Measurements from ENCODE around the gene STARD5. TPM values are rescaled to one million over a fixed set of nuclear protein-coding genes. Genes with fewer than 3 reads are reported as not detected.

Gene STARD5
- total and polyA plus RNA-seq, 9 of the 15 experiments (the other 6 are each of a cell fraction or from before 2014, with no cell fraction given) = 1.7 to 5.7 (median 2.2) TPM

DNA sequence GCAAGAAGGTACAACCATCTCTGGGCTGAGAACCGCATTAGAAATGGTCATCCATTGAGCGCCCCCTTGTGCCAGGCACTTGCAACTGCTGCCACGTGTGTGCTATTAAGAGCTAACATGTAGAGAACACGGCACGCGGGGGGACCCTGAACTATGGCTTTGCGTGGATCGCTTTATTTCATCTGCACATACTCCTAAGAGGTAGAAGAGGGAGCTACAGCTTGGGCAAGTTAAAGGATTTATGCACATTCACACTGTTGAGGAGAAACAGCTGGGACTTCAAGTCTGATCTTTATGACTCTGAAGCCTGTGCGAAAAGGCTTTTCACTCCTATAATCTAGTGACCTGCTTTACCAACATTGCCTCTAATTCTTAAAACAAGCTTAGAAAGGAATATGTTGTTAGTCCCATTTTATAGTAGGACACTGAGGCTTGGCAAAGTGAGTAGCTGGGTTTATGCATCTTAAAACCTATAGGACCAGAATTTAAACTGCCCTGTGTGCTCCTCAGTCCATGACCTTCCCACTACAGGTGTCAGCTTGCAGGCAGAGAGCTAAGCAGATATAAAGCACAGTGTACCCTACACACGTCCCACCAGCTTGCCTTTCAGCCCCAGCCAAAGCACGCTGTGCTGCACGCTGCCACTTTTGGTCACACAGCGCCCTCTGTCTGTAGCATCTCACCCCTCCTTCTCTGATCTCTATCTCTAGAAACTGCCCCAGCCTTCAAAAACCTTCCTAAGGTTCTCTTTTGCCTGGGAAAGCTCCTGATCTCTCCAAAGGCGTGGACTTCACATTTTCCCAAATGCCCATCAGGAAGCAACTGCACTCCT is 57.8 kb downstream of the STARD5 start (continued):
- TF ChIP-seq, protein P1, sequence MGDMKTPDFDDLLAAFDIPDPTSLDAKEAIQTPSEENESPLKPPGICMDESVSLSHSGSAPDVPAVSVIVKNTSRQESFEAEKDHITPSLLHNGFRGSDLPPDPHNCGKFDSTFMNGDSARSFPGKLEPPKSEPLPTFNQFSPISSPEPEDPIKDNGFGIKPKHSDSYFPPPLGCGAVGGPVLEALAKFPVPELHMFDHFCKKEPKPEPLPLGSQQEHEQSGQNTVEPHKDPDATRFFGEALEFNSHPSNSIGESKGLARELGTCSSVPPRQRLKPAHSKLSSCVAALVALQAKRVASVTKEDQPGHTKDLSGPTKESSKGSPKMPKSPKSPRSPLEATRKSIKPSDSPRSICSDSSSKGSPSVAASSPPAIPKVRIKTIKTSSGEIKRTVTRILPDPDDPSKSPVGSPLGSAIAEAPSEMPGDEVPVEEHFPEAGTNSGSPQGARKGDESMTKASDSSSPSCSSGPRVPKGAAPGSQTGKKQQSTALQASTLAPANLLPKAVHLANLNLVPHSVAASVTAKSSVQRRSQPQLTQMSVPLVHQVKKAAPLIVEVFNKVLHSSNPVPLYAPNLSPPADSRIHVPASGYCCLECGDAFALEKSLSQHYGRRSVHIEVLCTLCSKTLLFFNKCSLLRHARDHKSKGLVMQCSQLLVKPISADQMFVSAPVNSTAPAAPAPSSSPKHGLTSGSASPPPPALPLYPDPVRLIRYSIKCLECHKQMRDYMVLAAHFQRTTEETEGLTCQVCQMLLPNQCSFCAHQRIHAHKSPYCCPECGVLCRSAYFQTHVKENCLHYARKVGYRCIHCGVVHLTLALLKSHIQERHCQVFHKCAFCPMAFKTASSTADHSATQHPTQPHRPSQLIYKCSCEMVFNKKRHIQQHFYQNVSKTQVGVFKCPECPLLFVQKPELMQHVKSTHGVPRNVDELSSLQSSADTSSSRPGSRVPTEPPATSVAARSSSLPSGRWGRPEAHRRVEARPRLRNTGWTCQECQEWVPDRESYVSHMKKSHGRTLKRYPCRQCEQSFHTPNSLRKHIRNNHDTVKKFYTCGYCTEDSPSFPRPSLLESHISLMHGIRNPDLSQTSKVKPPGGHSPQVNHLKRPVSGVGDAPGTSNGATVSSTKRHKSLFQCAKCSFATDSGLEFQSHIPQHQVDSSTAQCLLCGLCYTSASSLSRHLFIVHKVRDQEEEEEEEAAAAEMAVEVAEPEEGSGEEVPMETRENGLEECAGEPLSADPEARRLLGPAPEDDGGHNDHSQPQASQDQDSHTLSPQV (IDR thresholded peaks at IDR 0.05) = peak; percentile 53
- TF ChIP-seq, protein P2, sequence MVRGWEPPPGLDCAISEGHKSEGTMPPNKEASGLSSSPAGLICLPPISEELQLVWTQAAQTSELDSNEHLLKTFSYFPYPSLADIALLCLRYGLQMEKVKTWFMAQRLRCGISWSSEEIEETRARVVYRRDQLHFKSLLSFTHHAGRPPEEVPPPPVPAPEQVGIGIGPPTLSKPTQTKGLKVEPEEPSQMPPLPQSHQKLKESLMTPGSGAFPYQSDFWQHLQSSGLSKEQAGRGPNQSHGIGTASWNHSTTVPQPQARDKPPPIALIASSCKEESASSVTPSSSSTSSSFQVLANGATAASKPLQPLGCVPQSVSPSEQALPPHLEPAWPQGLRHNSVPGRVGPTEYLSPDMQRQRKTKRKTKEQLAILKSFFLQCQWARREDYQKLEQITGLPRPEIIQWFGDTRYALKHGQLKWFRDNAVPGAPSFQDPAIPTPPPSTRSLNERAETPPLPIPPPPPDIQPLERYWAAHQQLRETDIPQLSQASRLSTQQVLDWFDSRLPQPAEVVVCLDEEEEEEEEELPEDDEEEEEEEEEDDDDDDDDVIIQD (CRISPR knock-in tag; IDR thresholded peaks at IDR 0.05) = no peak
- TF ChIP-seq MXI1 (IDR thresholded peaks at IDR 0.05; ENCODE audit: low read depth, low read length) = peak; percentile 36; the same call in 1 of the 2 replicates
- no peak for TF ChIP-seq ZNF431 (CRISPR knock-in tag; IDR thresholded peaks at IDR 0.05)
- no peak for TF ChIP-seq ETV1 (tag; conservative IDR thresholded peaks at IDR 0.05; ENCODE audit: low read depth)
- TF ChIP-seq ZNF239 (CRISPR knock-in tag; IDR thresholded peaks at IDR 0.05) = no peak
- TF ChIP-seq TBP (optimal IDR thresholded peaks at IDR 0.05; ENCODE audit: low read depth, low read length) = peak; percentile 48
- TF ChIP-seq ZNF778 (CRISPR knock-in tag; IDR thresholded peaks at IDR 0.05) = no peak
- no peak for TF ChIP-seq SUPT5H (IDR thresholded peaks at IDR 0.05)
- no peak for TF ChIP-seq ZNF253 (CRISPR knock-in tag; conservative IDR thresholded peaks at IDR 0.05)
- TF ChIP-seq, protein P3, sequence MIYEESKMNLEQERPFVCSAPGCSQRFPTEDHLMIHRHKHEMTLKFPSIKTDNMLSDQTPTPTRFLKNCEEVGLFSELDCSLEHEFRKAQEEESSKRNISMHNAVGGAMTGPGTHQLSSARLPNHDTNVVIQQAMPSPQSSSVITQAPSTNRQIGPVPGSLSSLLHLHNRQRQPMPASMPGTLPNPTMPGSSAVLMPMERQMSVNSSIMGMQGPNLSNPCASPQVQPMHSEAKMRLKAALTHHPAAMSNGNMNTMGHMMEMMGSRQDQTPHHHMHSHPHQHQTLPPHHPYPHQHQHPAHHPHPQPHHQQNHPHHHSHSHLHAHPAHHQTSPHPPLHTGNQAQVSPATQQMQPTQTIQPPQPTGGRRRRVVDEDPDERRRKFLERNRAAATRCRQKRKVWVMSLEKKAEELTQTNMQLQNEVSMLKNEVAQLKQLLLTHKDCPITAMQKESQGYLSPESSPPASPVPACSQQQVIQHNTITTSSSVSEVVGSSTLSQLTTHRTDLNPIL (CRISPR knock-in tag; IDR thresholded peaks at IDR 0.05) = no peak
- TF ChIP-seq, protein P4, sequence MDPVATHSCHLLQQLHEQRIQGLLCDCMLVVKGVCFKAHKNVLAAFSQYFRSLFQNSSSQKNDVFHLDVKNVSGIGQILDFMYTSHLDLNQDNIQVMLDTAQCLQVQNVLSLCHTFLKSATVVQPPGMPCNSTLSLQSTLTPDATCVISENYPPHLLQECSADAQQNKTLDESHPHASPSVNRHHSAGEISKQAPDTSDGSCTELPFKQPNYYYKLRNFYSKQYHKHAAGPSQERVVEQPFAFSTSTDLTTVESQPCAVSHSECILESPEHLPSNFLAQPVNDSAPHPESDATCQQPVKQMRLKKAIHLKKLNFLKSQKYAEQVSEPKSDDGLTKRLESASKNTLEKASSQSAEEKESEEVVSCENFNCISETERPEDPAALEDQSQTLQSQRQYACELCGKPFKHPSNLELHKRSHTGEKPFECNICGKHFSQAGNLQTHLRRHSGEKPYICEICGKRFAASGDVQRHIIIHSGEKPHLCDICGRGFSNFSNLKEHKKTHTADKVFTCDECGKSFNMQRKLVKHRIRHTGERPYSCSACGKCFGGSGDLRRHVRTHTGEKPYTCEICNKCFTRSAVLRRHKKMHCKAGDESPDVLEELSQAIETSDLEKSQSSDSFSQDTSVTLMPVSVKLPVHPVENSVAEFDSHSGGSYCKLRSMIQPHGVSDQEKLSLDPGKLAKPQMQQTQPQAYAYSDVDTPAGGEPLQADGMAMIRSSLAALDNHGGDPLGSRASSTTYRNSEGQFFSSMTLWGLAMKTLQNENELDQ (CRISPR knock-in tag; IDR thresholded peaks at IDR 0.05; ENCODE audit: borderline replicate concordance) = no peak
- peak; percentile 94; the same call in 1 of the 2 replicates for TF ChIP-seq STAG1 (CRISPR knock-in tag; IDR thresholded peaks at IDR 0.05; ENCODE audit: borderline replicate concordance)
- TF ChIP-seq, protein P5, sequence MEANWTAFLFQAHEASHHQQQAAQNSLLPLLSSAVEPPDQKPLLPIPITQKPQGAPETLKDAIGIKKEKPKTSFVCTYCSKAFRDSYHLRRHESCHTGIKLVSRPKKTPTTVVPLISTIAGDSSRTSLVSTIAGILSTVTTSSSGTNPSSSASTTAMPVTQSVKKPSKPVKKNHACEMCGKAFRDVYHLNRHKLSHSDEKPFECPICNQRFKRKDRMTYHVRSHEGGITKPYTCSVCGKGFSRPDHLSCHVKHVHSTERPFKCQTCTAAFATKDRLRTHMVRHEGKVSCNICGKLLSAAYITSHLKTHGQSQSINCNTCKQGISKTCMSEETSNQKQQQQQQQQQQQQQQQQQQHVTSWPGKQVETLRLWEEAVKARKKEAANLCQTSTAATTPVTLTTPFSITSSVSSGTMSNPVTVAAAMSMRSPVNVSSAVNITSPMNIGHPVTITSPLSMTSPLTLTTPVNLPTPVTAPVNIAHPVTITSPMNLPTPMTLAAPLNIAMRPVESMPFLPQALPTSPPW (CRISPR knock-in tag; IDR thresholded peaks at IDR 0.05) = peak; percentile 21; the same call in 1 of the 2 replicates
- TF ChIP-seq, protein P6, sequence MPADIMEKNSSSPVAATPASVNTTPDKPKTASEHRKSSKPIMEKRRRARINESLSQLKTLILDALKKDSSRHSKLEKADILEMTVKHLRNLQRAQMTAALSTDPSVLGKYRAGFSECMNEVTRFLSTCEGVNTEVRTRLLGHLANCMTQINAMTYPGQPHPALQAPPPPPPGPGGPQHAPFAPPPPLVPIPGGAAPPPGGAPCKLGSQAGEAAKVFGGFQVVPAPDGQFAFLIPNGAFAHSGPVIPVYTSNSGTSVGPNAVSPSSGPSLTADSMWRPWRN (IDR thresholded peaks at IDR 0.05; ENCODE audit: low read depth) = no peak
